ENCODE measurements around the gene KRTAP29-1.
"Not testable (repeated sequence)": the region's sequence is repeated elsewhere in the genome, so short reads cannot be mapped to it uniquely, and the experiment has no call there.

The KRTAP29-1 gene

GRCh38 chr17:41296846-41297245 lies 5.8 kb downstream of the KRTAP29-1 start:
- no peak for DNase-seq

- no peak for DNase-seq
Observed at GRCh38 chr17:41294016-41294415, 8.6 kb downstream of the KRTAP29-1 start.

GRCh38 chr17:41287050-41287449 lies 15.6 kb downstream of the KRTAP29-1 start:
- DNase-seq, result no peak

GRCh38 chr17:41284546-41284945 lies 18.1 kb downstream of the KRTAP29-1 start:
- DNase-seq, result no peak

- no peak for DNase-seq
Observed at GRCh38 chr17:41284043-41284442, 18.6 kb downstream of the KRTAP29-1 start.

- no peak for DNase-seq
Observed at GRCh38 chr17:41278176-41278955, 24.3 kb downstream of the KRTAP29-1 start.

- not testable (repeated sequence) for DNase-seq
Observed at GRCh38 chr17:41275648-41276190, 26.9 kb downstream of the KRTAP29-1 start, which contains the start of gene KRTAP9-7. TSS of gene KRTAP9-7 (plus strand) at chr17:41275698. CDS start at chr17:41275698, 0 bp downstream.

GRCh38 chr17:41271858-41272257 lies 30.8 kb downstream of the KRTAP29-1 start:
- DNase-seq, result no peak

- not testable (repeated sequence) for DNase-seq
Observed at GRCh38 chr17:41271323-41271722, 31.3 kb downstream of the KRTAP29-1 start.

GRCh38 chr17:41267711-41268110 lies 34.9 kb downstream of the KRTAP29-1 start:
- DNase-seq, result no peak

GRCh38 chr17:41265078-41265477 lies 37.6 kb downstream of the KRTAP29-1 start, which contains the start of gene KRTAP9-6:
TSS of gene KRTAP9-6 (plus strand) at chr17:41265378. CDS start at chr17:41265378, 0 bp downstream.
- no peak for DNase-seq

GRCh38 chr17:41264599-41264998 lies 38.1 kb downstream of the KRTAP29-1 start:
- DNase-seq, result no peak

GRCh38 chr17:41263212-41263611 lies 39.4 kb downstream of the KRTAP29-1 start:
- DNase-seq, result no peak

- DNase-seq, result no peak
Observed at GRCh38 chr17:41258406-41258805, 44.2 kb downstream of the KRTAP29-1 start.

GRCh38 chr17:41256291-41256685 lies 46.4 kb downstream of the KRTAP29-1 start:
- DNase-seq, result no peak

GRCh38 chr17:41255381-41256290 lies 47.0 kb downstream of the KRTAP29-1 start, which contains the start of gene KRTAP9-9:
TSS of gene KRTAP9-9 (plus strand) at chr17:41255384.
- not testable (repeated sequence) for DNase-seq

GRCh38 chr17:41254861-41255260 lies 47.8 kb downstream of the KRTAP29-1 start:
- DNase-seq, result no peak
